ENCODE results near the gene PCBP2. TPM values are rescaled to one million over a fixed set of nuclear protein-coding genes. Genes with fewer than 3 reads are reported as not detected.

Gene PCBP2
- total and polyA plus RNA-seq, 12 donors = 255 to 1,158 (median 546) TPM

GRCh38 chr12:53516758-53517455 lies 65.0 kb downstream of the PCBP2 start:
- intact Hi-C loops (cut with DNase I) = loop anchor here in 1 of 2 donors (10.0 kb wide), 1 partner anchor 172 kb away; no protein-coding TSS in a partner anchor
- no peak for TF ChIP-seq CTCF (IDR thresholded peaks at IDR 0.05)
- TF ChIP-seq POLR2A (IDR thresholded peaks at IDR 0.05) = no peak
- Histone ChIP-seq H3K4me1 (replicated peaks in 1 of 2) (peaks cover 0 to 6% of the 10 kb centered on the region in 2 donors), H3K27ac (no peak overlapping the region), H3K9me3 (replicated peaks in 1 of 3) (no peaks in the 10 kb centered on the region), H3K27me3 (no peaks in the 10 kb centered on the region), H3K4me3 (no peak overlapping the region), H3K36me3 (replicated peaks in 1 of 2) (peaks cover 0 to 87% of the 10 kb centered on the region in 2 donors)
- DNase-seq = peak in 3 of 7 donors; percentile 49 to 62 (median 49)
- 72 to 82% (median 78%) methylated on average over 6 to 13 of the region's 13 CpGs for WGBS, 4 donors

DNA sequence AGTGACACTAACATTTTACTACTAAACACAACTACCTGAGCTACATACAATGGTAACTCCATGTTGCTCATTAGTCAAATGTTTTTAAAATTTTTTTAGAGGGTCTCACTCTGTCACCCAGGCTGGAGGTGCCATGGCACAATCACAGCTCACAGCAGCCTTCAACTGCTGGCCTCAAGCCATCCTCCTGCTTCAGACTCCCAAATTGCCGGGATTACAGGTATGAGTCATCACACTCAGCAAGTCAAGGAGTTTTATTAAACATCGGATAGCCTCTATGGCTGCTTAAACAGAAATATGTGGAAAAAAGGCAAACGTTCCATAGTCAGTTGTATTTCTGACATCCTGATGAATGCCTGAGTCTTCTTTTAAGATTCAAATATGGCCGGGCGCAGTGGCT lies 66.5 kb downstream of the PCBP2 start:
- no peak overlapping the region for H3K4me3 ChIP-seq
- peaks cover 0 to 87% of the 10 kb centered on the region in 2 donors for H3K36me3 ChIP-seq (replicated peaks in 1 of 2)
- H3K27ac ChIP-seq = no peak overlapping the region
- no peaks in the 10 kb centered on the region for H3K27me3 ChIP-seq
- peaks cover 0 to 6% of the 10 kb centered on the region in 2 donors for H3K4me1 ChIP-seq (replicated peaks in 1 of 2)
- intact Hi-C loops (cut with DNase I) = loop anchor here in 1 of 2 donors (10.0 kb wide), 1 partner anchor 174 kb away; no protein-coding TSS in a partner anchor
- WGBS, 4 donors = 67 to 73% (median 70%) methylated on average over 5 of the region's 5 CpGs
- H3K9me3 ChIP-seq (replicated peaks in 1 of 3) = no peaks in the 10 kb centered on the region
- TF ChIP-seq POLR2A (IDR thresholded peaks at IDR 0.05) (no peak), CTCF (IDR thresholded peaks at IDR 0.05) (no peak)
- DNase-seq = peak in 2 of 7 donors; percentile 26 to 49

DNA sequence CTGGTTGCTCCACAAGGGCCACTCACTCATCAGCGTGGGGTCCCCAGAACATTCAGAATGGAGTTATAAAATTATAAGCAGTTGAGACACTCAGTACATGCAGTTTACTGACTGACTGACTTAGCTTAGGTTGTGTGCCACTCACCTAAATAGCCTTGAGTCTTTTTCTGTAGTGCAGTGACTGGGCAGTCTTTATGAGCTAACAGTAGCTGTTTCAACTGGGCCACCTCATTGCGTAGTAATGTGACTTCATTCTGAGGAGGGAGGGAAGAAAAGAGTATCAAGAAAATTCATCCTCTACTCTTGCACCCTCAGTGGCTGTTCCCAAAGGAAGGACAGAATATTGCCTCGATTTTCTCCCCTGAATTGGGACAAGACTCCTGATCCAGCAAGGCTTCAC lies 71.2 kb downstream of the PCBP2 start:
- no peaks in the 10 kb centered on the region for H3K27me3 ChIP-seq
- no peak overlapping the region for H3K27ac ChIP-seq
- H3K4me3 ChIP-seq = no peak overlapping the region
- no peaks in the 10 kb centered on the region for H3K4me1 ChIP-seq (replicated peaks in 1 of 2)
- peaks cover 0 to 75% of the 10 kb centered on the region in 2 donors for H3K36me3 ChIP-seq (replicated peaks in 1 of 2)
- no peak for TF ChIP-seq CTCF (IDR thresholded peaks at IDR 0.05)
- no peak for TF ChIP-seq POLR2A (IDR thresholded peaks at IDR 0.05)
- no peaks in the 10 kb centered on the region for H3K9me3 ChIP-seq (replicated peaks in 1 of 3)
- DNase-seq = no peak
- 86 to 95% (median 94%) methylated on average over 3 of the region's 3 CpGs for WGBS, 4 donors
- intact Hi-C loops (cut with DNase I) = no loop called here

GRCh38 chr12:53524476-53524875 lies 72.6 kb downstream of the PCBP2 start:
- Histone ChIP-seq H3K36me3 (replicated peaks in 1 of 2) (peaks cover 0 to 79% of the 10 kb centered on the region in 2 donors), H3K27ac (no peak overlapping the region), H3K27me3 (no peaks in the 10 kb centered on the region), H3K4me3 (no peak overlapping the region), H3K9me3 (replicated peaks in 1 of 3) (no peaks in the 10 kb centered on the region), H3K4me1 (replicated peaks in 1 of 2) (no peaks in the 10 kb centered on the region)
- TF ChIP-seq CTCF (IDR thresholded peaks at IDR 0.05) (no peak), POLR2A (IDR thresholded peaks at IDR 0.05) (no peak)
- no peak for DNase-seq
- WGBS, 4 donors = 97 to 100% (median 98%) methylated on average over 13 of the region's 13 CpGs
- intact Hi-C loops (cut with DNase I) = no loop called here

Measured in adrenal gland (tissue), 12 donors.